HEK293 (cell line): Measurements from ENCODE around the gene MAGEB1.

ENCODE experiments used
- CTCF ChIA-PET: fragments of 350-600 bp; formaldehyde crosslinking; extraction: SDS; loops from one replicate; lab custom pipeline; 2021; ENCODE audit warnings: antibody characterized with exemption; lab: Yijun Ruan, JAX
- POLR2A ChIA-PET: fragments of 300-600 bp; formaldehyde crosslinking; extraction: SDS; loops from one replicate; lab custom pipeline; 2020; ENCODE audit warnings: antibody characterized with exemption, inconsistent platforms; lab: Yijun Ruan, JAX
- H3K27ac ChIP-seq: fragments of 200-500 bp; sonication (Bioruptor generic); 2 replicates; pipeline ENCODE4 v1.5.1; 2014; ENCODE audit warnings: low read depth, low read length, control low read depth, inconsistent platforms; ENCODE audit errors: extremely low read depth
- H3K36me3 ChIP-seq, 2 experiments: fragments of 200-500 bp in 1 of 2; sonication (Bioruptor generic) in 1 of 2; 1 replicate in 1 of 2; 2 replicates in 1 of 2; pipeline ENCODE4 v1.5.1; 2014 to 2017; ENCODE audit warnings: inconsistent platforms in 2 of 2, low read length in 2 of 2; ENCODE audit not compliant: control insufficient read depth in 2 of 2, insufficient read depth in 1 of 2
- H3K4me1 ChIP-seq: fragments of 200-500 bp; sonication (Bioruptor generic); 2 replicates; pipeline ENCODE4 v1.5.1; 2014; ENCODE audit warnings: mild to moderate bottlenecking, low read length, inconsistent platforms; ENCODE audit not compliant: control insufficient read depth, insufficient read depth
- H3K4me3 ChIP-seq: 2 replicates; pipeline ENCODE4 v1.5.1; 2011; ENCODE audit warnings: low read depth, mild to moderate bottlenecking, control low read depth, low read length, moderate library complexity
- H3K9me3 ChIP-seq: fragments of 200-500 bp; sonication (Bioruptor generic); 2 replicates; pipeline ENCODE4 v1.5.1; 2014; ENCODE audit warnings: low read depth, low read length, inconsistent platforms; ENCODE audit not compliant: control insufficient read depth, insufficient read depth
- BCL11A ChIP-seq: fragments of 450-650 bp; formaldehyde crosslinking; IDR thresholded peaks from 2 replicates; pipeline ENCODE4 v1.5.1; 2016; ENCODE audit warnings: low read depth, missing biosample characterization, missing genetic modification characterization
- REPIN1 ChIP-seq: fragments of 450-650 bp; formaldehyde crosslinking; IDR thresholded peaks from 2 replicates; pipeline ENCODE4 v1.5.1; 2017; ENCODE audit warnings: missing biosample characterization, missing genetic modification characterization, low read depth
- ZBTB1 ChIP-seq: fragments of 450-650 bp; formaldehyde crosslinking; IDR thresholded peaks from 2 replicates; pipeline ENCODE4 v1.5.1; 2016; ENCODE audit warnings: missing biosample characterization, missing genetic modification characterization
- ZBTB21 ChIP-seq: fragments of 450-650 bp; formaldehyde crosslinking; IDR thresholded peaks from 2 replicates; pipeline ENCODE4 v1.5.1; 2017; ENCODE audit warnings: missing biosample characterization, missing genetic modification characterization
- ZFP3 ChIP-seq: fragments of 450-650 bp; formaldehyde crosslinking; IDR thresholded peaks from 2 replicates; pipeline ENCODE4 v1.5.1; 2016; ENCODE audit warnings: low read depth, missing biosample characterization, missing genetic modification characterization
- ZNF114 ChIP-seq: fragments of 450-650 bp; formaldehyde crosslinking; IDR thresholded peaks from 2 replicates; pipeline ENCODE4 v1.5.0; 2017; ENCODE audit warnings: missing biosample characterization, missing genetic modification characterization
- ZNF133 ChIP-seq: fragments of 450-650 bp; formaldehyde crosslinking; IDR thresholded peaks from 2 replicates; pipeline ENCODE4 v1.5.1; 2016; ENCODE audit warnings: missing biosample characterization, missing genetic modification characterization
- ZNF146 ChIP-seq: fragments of 450-650 bp; formaldehyde crosslinking; IDR thresholded peaks from 2 replicates; pipeline ENCODE4 v1.5.1; 2016; ENCODE audit warnings: missing biosample characterization, missing genetic modification characterization
- ZNF211 ChIP-seq: fragments of 450-650 bp; formaldehyde crosslinking; IDR thresholded peaks from 2 replicates; pipeline ENCODE4 v1.5.1; 2016; ENCODE audit warnings: low read depth, missing biosample characterization, missing genetic modification characterization
- ZNF214 ChIP-seq: fragments of 450-650 bp; formaldehyde crosslinking; IDR thresholded peaks from 2 replicates; pipeline ENCODE4 v1.5.1; 2017; ENCODE audit warnings: missing biosample characterization, mild to moderate bottlenecking, missing genetic modification characterization, borderline replicate concordance
- ZNF266 ChIP-seq: fragments of 450-650 bp; formaldehyde crosslinking; IDR thresholded peaks from 2 replicates; pipeline ENCODE4 v1.5.1; 2016; ENCODE audit warnings: missing biosample characterization, missing genetic modification characterization, low read depth
- ZNF416 ChIP-seq: fragments of 450-650 bp; formaldehyde crosslinking; IDR thresholded peaks from 2 replicates; pipeline ENCODE4 v1.5.1; 2016; ENCODE audit warnings: missing biosample characterization, missing genetic modification characterization
- ZNF433 ChIP-seq: fragments of 450-650 bp; formaldehyde crosslinking; IDR thresholded peaks from 2 replicates; pipeline ENCODE4 v1.5.1; 2016; ENCODE audit warnings: missing biosample characterization, missing genetic modification characterization, low read depth
- ZNF571 ChIP-seq: fragments of 450-650 bp; formaldehyde crosslinking; IDR thresholded peaks from 2 replicates; pipeline ENCODE4 v1.5.0; 2017; ENCODE audit warnings: missing biosample characterization, missing genetic modification characterization
- ZNF624 ChIP-seq: fragments of 450-650 bp; formaldehyde crosslinking; IDR thresholded peaks from 2 replicates; pipeline ENCODE4 v1.5.1; 2017; ENCODE audit warnings: missing biosample characterization, missing genetic modification characterization
- ZNF747 ChIP-seq: fragments of 450-650 bp; formaldehyde crosslinking; IDR thresholded peaks from 2 replicates; pipeline ENCODE4 v1.5.1; 2016; ENCODE audit warnings: missing biosample characterization, missing genetic modification characterization
- TF ChIP-seq, protein P1 (sequence below): fragments of 450-650 bp; formaldehyde crosslinking; IDR thresholded peaks from 2 replicates; pipeline ENCODE4 v1.5.1; 2016; ENCODE audit warnings: missing biosample characterization, missing genetic modification characterization
- TF ChIP-seq, protein P2 (sequence below): fragments of 450-650 bp; formaldehyde crosslinking; IDR thresholded peaks from 2 replicates; pipeline ENCODE4 v1.5.1; 2016; ENCODE audit warnings: missing biosample characterization, missing genetic modification characterization
- TF ChIP-seq, protein P3 (sequence below): fragments of 450-650 bp; formaldehyde crosslinking; IDR thresholded peaks from 2 replicates; pipeline ENCODE4 v1.5.1; 2016; ENCODE audit warnings: missing biosample characterization, missing genetic modification characterization
- TF ChIP-seq, protein P4 (sequence below): fragments of 450-650 bp; formaldehyde crosslinking; IDR thresholded peaks from 2 replicates; pipeline ENCODE4 v1.5.1; 2016; ENCODE audit warnings: missing biosample characterization, missing genetic modification characterization
- TF ChIP-seq, protein P5 (sequence below): fragments of 450-650 bp; formaldehyde crosslinking; optimal IDR thresholded peaks from 2 replicates; pipeline ENCODE3; 2016; ENCODE audit warnings: missing biosample characterization, mild to moderate bottlenecking, missing genetic modification characterization

MAGEB1 gene, protein sequence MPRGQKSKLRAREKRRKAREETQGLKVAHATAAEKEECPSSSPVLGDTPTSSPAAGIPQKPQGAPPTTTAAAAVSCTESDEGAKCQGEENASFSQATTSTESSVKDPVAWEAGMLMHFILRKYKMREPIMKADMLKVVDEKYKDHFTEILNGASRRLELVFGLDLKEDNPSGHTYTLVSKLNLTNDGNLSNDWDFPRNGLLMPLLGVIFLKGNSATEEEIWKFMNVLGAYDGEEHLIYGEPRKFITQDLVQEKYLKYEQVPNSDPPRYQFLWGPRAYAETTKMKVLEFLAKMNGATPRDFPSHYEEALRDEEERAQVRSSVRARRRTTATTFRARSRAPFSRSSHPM

DNA sequence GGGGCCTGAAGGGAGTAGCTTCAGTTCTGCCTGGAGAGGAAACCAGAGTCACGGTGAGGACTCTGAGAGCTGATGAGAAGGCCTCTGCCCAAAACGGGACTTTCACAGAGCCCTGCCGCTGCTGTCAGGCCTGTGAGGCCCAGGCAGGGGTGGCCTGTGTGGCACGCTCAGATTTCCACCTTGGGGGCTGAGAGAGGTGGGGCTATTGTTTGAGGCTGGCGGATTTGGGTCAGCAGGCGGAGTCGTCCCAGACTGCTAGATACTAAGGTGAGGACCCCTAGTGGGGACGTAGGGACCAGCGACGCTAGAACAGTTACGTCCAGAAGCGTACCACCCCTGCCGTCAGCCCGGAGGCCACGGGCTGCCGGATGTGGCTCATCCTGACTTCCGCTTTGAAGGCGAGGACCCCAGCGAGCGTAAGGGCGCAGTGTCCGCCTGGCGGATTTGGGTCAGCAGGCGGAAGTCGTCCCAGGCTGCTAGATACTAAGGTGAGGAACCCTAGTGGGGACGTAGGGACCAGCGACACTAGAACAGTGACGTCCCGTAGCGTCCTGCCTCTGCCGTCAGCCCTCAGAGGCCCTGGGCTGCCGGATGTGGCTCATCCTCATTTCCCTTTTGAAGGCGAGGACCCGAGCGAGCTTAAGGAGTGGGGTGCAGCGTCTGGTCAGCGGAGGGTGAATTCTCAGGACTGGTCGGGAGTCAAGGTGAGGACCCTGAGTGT is at the start of gene MAGEB1:
MAGEB1 (plus strand) TSS at position 378 of the 721 bp plus-strand sequence. CDS start 3,348 bp downstream, outside the sequence.
- TF ChIP-seq, protein P1, sequence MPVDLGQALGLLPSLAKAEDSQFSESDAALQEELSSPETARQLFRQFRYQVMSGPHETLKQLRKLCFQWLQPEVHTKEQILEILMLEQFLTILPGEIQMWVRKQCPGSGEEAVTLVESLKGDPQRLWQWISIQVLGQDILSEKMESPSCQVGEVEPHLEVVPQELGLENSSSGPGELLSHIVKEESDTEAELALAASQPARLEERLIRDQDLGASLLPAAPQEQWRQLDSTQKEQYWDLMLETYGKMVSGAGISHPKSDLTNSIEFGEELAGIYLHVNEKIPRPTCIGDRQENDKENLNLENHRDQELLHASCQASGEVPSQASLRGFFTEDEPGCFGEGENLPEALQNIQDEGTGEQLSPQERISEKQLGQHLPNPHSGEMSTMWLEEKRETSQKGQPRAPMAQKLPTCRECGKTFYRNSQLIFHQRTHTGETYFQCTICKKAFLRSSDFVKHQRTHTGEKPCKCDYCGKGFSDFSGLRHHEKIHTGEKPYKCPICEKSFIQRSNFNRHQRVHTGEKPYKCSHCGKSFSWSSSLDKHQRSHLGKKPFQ (tag by site-specific recombination) = no peak
- TF ChIP-seq, protein P2, sequence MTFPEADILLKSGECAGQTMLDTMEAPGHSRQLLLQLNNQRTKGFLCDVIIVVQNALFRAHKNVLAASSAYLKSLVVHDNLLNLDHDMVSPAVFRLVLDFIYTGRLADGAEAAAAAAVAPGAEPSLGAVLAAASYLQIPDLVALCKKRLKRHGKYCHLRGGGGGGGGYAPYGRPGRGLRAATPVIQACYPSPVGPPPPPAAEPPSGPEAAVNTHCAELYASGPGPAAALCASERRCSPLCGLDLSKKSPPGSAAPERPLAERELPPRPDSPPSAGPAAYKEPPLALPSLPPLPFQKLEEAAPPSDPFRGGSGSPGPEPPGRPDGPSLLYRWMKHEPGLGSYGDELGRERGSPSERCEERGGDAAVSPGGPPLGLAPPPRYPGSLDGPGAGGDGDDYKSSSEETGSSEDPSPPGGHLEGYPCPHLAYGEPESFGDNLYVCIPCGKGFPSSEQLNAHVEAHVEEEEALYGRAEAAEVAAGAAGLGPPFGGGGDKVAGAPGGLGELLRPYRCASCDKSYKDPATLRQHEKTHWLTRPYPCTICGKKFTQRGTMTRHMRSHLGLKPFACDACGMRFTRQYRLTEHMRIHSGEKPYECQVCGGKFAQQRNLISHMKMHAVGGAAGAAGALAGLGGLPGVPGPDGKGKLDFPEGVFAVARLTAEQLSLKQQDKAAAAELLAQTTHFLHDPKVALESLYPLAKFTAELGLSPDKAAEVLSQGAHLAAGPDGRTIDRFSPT = no peak
- TF ChIP-seq, protein P3, sequence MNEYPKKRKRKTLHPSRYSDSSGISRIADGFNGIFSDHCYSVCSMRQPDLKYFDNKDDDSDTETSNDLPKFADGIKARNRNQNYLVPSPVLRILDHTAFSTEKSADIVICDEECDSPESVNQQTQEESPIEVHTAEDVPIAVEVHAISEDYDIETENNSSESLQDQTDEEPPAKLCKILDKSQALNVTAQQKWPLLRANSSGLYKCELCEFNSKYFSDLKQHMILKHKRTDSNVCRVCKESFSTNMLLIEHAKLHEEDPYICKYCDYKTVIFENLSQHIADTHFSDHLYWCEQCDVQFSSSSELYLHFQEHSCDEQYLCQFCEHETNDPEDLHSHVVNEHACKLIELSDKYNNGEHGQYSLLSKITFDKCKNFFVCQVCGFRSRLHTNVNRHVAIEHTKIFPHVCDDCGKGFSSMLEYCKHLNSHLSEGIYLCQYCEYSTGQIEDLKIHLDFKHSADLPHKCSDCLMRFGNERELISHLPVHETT (tag by site-specific recombination) = no peak
- TF ChIP-seq ZNF624 (tag by site-specific recombination) (no peak), ZBTB1 (no peak), REPIN1 (tag by site-specific recombination) (no peak), ZNF747 (tag by site-specific recombination) (no peak), ZNF571 (tag by site-specific recombination) (no peak), BCL11A (tag by site-specific recombination) (no peak), ZNF416 (tag by site-specific recombination) (no peak), ZNF211 (no peak), ZNF133 (tag by site-specific recombination) (no peak)
- ChIA-PET CTCF (no interaction called here), POLR2A (no interaction called here)
- Histone ChIP-seq H3K9me3 (no peaks in the 10 kb centered on the region), H3K4me3 (no peak within 1 kb of the TSS), H3K4me1 (no peaks in the 10 kb centered on the region), H3K36me3 (no peaks in the 10 kb centered on the region), H3K27ac (no peak within 1 kb of the TSS)

DNA sequence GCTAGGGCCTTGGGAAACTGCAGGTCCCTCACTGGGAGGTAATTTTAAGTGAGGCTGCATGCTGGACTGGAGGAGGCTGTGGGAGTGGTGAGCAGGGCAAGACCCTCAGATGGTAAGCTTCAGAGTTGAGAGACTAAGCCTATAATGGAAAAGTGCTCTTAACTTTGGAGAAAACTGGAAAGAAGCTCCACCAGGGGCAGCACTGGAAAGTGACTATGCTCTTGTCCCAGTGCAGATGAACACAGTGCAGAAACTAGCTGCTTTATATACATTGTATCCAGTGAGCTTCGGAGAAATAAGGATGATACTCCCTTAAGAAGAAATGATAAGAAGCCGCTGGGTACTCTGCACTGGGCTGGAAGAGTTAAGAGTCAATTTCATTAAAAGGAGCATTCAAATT is 34.8 kb upstream of the MAGEB1 start:
- TF ChIP-seq ZBTB21 (no peak), ZNF146 (no peak), ZNF433 (tag by site-specific recombination) (no peak), ZNF266 (no peak), ZNF214 (no peak), ZFP3 (tag by site-specific recombination) (no peak), ZNF114 (no peak)
- TF ChIP-seq, protein P4, sequence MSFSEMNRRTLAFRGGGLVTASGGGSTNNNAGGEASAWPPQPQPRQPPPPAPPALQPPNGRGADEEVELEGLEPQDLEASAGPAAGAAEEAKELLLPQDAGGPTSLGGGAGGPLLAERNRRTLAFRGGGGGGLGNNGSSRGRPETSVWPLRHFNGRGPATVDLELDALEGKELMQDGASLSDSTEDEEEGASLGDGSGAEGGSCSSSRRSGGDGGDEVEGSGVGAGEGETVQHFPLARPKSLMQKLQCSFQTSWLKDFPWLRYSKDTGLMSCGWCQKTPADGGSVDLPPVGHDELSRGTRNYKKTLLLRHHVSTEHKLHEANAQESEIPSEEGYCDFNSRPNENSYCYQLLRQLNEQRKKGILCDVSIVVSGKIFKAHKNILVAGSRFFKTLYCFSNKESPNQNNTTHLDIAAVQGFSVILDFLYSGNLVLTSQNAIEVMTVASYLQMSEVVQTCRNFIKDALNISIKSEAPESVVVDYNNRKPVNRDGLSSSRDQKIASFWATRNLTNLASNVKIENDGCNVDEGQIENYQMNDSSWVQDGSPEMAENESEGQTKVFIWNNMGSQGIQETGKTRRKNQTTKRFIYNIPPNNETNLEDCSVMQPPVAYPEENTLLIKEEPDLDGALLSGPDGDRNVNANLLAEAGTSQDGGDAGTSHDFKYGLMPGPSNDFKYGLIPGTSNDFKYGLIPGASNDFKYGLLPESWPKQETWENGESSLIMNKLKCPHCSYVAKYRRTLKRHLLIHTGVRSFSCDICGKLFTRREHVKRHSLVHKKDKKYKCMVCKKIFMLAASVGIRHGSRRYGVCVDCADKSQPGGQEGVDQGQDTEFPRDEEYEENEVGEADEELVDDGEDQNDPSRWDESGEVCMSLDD (tag by site-specific recombination) = no peak
- TF ChIP-seq, protein P5, sequence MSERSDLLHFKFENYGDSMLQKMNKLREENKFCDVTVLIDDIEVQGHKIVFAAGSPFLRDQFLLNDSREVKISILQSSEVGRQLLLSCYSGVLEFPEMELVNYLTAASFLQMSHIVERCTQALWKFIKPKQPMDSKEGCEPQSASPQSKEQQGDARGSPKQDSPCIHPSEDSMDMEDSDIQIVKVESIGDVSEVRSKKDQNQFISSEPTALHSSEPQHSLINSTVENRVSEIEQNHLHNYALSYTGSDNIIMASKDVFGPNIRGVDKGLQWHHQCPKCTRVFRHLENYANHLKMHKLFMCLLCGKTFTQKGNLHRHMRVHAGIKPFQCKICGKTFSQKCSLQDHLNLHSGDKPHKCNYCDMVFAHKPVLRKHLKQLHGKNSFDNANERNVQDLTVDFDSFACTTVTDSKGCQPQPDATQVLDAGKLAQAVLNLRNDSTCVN (tag by site-specific recombination) = no peak
- no peaks in the 10 kb centered on the region for H3K36me3 ChIP-seq
- H3K4me1 ChIP-seq = no peaks in the 10 kb centered on the region
- ChIA-PET CTCF (interaction anchor here (0.6 to 0.8 kb wide), 3 partner anchors 16 to 279 kb away, joined by 3 to 4 read pairs (median 3); no protein-coding TSS in a partner anchor), POLR2A (no interaction called here)
- H3K9me3 ChIP-seq = no peaks in the 10 kb centered on the region
- no peak overlapping the region for H3K27ac ChIP-seq
- no peak overlapping the region for H3K4me3 ChIP-seq
